MM.1S (cell line): ENCODE measurements around the gene CDC27.

ENCODE experiments used
- CTCF ChIP-seq: fragments of 300-600 bp; sonication (generic); IDR thresholded peaks from 2 replicates; pipeline ENCODE4 v1.5.1; 2016; ENCODE audit warnings: antibody characterized with exemption, low read length, mixed read lengths
- EZH2phosphoT487 ChIP-seq: fragments of 300-600 bp; sonication (generic); IDR thresholded peaks from 2 replicates; pipeline ENCODE4 v1.6.1; 2018; ENCODE audit warnings: antibody characterized with exemption, low read length

- no peak for TF ChIP-seq CTCF
- no peak for TF ChIP-seq EZH2phosphoT487
Observed at GRCh38 chr17:47099451-47099986, 89.6 kb downstream of the CDC27 start.
